GM12891 (cell line): ENCODE data around the gene BAZ1A.

Source experiments
- DNase-seq: peaks from one replicate; pipeline ENCODE4 v3.0.0; 2011; ENCODE audit warnings: low spot score; ENCODE audit not compliant: insufficient read length
- FAIRE-seq: peaks from 2 replicates; lab custom pipeline; 2011; peaks lifted over from hg19 to GRCh38; lab: Jason Lieb, UNC
- PAX5 ChIP-seq: IDR thresholded peaks from 2 replicates; pipeline ENCODE4 v1.6.1; 2011; ENCODE audit warnings: low read length, moderate library complexity, mild to moderate bottlenecking; ENCODE audit not compliant: insufficient read depth, severe bottlenecking
- POLR2A ChIP-seq: IDR thresholded peaks from 2 replicates; pipeline ENCODE4 v1.6.1; 2011; ENCODE audit warnings: low read depth, low read length, control low read depth
- POLR2AphosphoS5 ChIP-seq: IDR thresholded peaks from 2 replicates; pipeline ENCODE4 v1.6.1; 2011; ENCODE audit warnings: low read depth, low read length, control low read depth
- POU2F2 ChIP-seq: IDR thresholded peaks from 2 replicates; pipeline ENCODE4 v1.6.1; 2011; ENCODE audit warnings: low read depth, mild to moderate bottlenecking, control low read depth, low read length, moderate library complexity
- SPI1 ChIP-seq: IDR thresholded peaks from 2 replicates; pipeline ENCODE4 v1.6.1; 2011; ENCODE audit warnings: low read depth, low read length, control low read depth
- TAF1 ChIP-seq: IDR thresholded peaks from 2 replicates; pipeline ENCODE4 v1.6.1; 2011; ENCODE audit warnings: low read depth, low read length, control low read depth

Gene BAZ1A

GRCh38 chr14:34714320-34715126 is 160.6 kb downstream of the BAZ1A start, which contains the start of gene CFL2:
TSS of gene CFL2 (minus strand) at chr14:34714593. CDS start at chr14:34714540, 53 bp downstream.
- TF ChIP-seq POU2F2 (no peak), TAF1 (peak; percentile 50)
- DNase-seq (peak; percentile 87), FAIRE-seq (peak; percentile 89)

DNA sequence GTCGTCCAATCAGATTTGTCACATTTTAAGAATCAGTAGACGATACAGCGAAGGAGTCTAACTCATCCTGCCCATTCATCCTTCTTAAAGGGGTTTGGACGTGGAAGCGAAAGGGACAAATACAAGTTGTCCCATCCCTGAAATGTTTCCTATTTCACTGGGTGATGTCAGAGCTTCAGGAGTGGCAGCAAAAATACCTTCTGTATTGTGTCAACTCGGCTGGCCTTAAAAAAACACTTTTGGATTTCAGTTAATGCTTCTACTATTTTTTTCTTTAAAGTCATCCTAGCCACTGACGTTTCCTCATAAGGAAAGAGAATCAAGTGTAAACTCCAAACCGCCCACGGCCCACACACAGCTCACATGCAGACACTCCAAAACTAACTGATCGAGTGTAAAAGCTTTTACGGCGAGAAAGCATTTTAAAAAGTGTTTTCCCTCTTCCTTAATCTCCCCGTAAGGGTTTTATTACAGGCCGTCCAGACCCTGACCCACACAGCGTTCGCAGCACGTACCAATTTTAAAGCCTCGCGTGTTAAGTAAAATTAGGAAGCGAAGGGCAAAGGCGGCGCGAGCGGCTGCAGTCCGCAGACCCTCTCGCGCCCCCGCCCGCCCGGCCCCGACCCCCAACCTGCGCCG is 161.4 kb downstream of the BAZ1A start:
- DNase-seq: no peak
- TF ChIP-seq POLR2A (peak; percentile 45; the same call in 1 of the 2 replicates), PAX5 (no peak), POU2F2 (no peak)
- FAIRE-seq: peak; percentile 71

DNA sequence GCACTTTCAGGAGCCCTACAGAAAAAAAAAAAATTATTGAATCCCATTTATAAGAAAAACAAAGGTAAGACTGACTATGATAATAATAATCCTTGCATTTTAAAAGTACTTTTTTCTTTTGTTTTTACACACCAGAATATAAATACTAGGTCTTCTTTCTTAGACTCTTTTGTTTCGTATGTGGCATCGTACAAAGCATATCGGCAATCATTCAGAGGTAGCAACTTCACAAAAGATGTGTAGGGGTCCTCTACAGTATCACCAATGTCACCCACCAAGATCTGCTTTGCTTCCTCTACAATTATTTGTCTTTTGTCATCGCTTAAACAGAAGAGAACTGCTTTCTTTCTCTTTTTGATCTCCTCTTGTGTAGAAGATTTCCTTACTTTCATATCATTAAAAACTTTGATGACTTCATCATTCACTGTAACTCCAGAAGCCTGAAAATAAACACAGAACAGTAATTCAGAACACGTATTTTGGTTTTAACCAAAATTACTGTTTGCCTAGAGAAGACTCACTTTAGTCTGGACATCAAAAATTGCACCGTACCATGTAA is 162.0 kb downstream of the BAZ1A start:
- DNase-seq: no peak
- FAIRE-seq: no peak

DNA sequence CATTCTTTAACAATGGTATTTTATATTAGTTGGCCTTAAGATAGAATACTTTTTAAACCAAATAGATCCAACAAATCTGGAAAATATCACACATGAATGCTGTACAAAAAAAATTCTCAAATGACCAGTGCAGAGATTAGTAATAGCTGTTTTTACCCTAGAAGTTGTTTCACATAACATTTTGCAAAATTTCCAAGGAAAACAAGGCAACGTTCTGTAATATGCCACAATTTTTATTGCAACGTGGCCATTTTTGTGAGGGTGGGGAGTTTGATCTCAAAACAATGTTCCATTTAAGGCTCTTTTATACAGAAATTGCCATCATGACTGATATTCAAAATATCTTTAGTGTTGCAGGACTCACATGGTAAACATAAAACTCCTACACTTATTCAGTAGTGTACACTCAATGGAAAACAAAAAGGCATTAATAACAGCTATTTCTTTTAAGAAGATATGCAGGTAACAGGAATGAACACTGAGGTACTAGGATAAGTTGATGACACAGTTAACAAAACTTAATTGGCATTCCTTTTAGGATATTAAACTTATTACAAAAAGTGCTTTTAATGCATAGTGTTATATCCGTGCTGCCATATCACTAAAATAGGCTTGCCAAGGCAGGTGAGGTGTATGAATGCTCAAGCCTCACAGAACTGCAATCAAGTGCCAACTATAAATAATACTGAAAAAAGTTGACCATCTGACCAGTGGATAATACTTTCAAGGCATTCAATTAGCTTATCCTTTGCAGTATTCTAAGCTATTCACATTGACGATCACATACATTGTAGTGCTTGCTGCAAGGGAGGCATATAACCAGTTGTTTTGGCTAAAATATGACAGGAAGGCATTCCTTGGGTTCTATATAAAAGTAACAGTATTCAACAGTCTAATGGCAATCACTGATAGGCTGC is 163.1 kb downstream of the BAZ1A start:
- TF ChIP-seq TAF1: no peak
- TF ChIP-seq SPI1: no peak
- no peak for TF ChIP-seq POLR2AphosphoS5
- no peak for TF ChIP-seq POU2F2
- TF ChIP-seq PAX5: no peak
- TF ChIP-seq POLR2A: no peak
- FAIRE-seq (no peak), DNase-seq (no peak)

More for the DNA sequence above, 162.0 kb downstream of the BAZ1A start:
- TF ChIP-seq POLR2AphosphoS5 (no peak), POLR2A (no peak), TAF1 (no peak), SPI1 (no peak), PAX5 (no peak), POU2F2 (no peak)

GRCh38 chr14:34711169-34711568 is 164.0 kb downstream of the BAZ1A start:
- DNase-seq (no peak), FAIRE-seq (peak; percentile 78)
- no peak for TF ChIP-seq POLR2AphosphoS5
- TF ChIP-seq POU2F2: 0 out of 2 replicates have a peak, but pooled peaks have one; percentile 35
- TF ChIP-seq TAF1: no peak
- TF ChIP-seq POLR2A: no peak
- no peak for TF ChIP-seq PAX5

DNA sequence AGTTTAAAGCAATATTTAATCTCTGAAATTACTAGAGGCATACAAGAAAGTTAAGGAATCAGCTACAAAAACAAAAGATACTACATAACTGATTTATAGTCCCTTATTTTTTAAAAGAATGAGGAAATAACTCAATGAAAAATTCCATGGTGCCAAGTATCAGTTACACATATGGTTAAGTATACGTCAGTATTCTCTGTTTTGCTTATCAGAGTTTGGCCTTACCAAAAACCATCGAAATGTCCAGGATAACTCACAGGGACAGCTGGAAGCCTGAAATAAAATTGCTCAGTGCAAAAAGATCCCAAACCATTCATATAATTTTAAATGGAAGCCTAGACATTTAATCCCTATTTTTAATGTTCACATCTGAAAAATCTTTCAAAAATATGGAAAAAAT is 164.4 kb downstream of the BAZ1A start:
- DNase-seq: no peak
- FAIRE-seq: no peak
- TF ChIP-seq SPI1 (no peak), TAF1 (no peak), POU2F2 (no peak), PAX5 (no peak), POLR2AphosphoS5 (no peak), POLR2A (no peak)

DNA sequence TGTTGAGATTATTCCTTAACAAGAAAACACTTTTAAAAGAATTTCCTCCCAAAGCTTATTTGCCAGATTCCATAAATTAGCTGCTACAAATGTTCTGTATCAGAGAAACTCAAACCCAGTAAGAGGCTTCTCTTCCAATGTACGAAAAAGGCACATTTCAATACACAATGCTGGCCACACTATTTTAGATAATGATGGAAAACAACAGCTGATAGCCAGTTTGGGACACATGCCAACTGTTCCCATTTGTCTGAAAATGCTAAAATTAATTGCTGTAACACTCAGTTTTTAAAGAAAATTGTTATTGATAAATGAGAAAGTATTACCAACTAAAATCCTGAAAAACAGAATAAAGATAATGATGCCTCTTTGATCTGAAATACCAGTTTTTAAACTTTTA is 165.2 kb downstream of the BAZ1A start:
- TF ChIP-seq TAF1 (no peak), POLR2AphosphoS5 (no peak), POU2F2 (no peak), POLR2A (no peak), SPI1 (no peak), PAX5 (no peak)
- no peak for FAIRE-seq
- no peak for DNase-seq

DNA sequence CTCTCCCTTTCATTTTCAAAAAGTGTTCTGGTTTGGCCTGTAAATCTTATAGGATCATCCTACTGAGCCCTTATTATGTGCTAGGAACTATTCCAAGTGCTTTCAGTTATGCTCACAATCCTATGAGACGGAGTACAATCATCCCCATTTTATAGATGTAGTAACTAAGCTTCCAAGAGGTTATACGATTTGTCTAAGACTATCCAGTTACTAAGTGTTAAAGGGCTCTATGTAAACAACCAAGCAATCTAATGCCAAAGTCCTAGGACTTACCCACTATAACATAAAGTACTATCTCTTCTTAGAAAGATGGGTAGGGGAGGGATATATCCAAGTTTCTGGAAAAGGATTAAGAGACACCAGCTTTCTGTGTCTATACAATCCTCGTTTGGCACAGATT is 167.4 kb downstream of the BAZ1A start:
- TF ChIP-seq POU2F2: no peak
- DNase-seq (no peak), FAIRE-seq (no peak)
